Lower leg skin (tissue), 4 donors: ENCODE data around the gene PARP6. TPM values are rescaled to one million over a fixed set of nuclear protein-coding genes. Genes with fewer than 3 reads are reported as not detected.
A peak's percentile ranks its signal among the peaks of the same experiment; 100 is the strongest.

Experiments used
- DNase-seq, 2 donors: peaks; one replicate each; pipeline ENCODE4 v3.0.0-alpha.2; 2019; ENCODE audit warnings: low spot score in 2 of 2
- H3K4me3 ChIP-seq: fragments of 200-600 bp; sonication (generic); 2 replicates; pipeline ENCODE4 v1.5.1; 2017; ENCODE audit warnings: mild to moderate bottlenecking, low read depth; ENCODE audit not compliant: poor library complexity, severe bottlenecking
- POLR2A ChIP-seq, 2 donors: fragments of 450-650 bp; IDR thresholded peaks; one replicate each; pipeline ENCODE4 v1.6.1; 2016 to 2017; ENCODE audit warnings: antibody characterized with exemption in 2 of 2, mild to moderate bottlenecking in 1 of 2, moderate library complexity in 1 of 2
- WGBS, 2 donors: methylation state at CpG; one replicate each; pipeline ENCODE4 v1.1.5; 2018; 5-methylcytosine and 5-hydroxymethylcytosine counted together
- intact Hi-C: fragments of 100-400 bp; cut with DNase I; formaldehyde crosslinking; loops from one replicate; pipeline ENCODE4 v1.15.0; 2023; ENCODE audit warnings: low total_unique reads
- total RNA-seq, 4 donors: library from RNA; depleted of rRNA; stranded (reverse); fragments of >200 nt; gene quantifications; one replicate each; pipeline ENCODE4 v1.1.0, GENCODE V29; 2016
- TF ChIP-seq, protein P1 (sequence below), 3 donors: fragments of 450-650 bp; IDR thresholded peaks; one replicate each; pipeline ENCODE4 v1.5.1; 2016; ENCODE audit warnings: antibody characterized with exemption in 3 of 3, mild to moderate bottlenecking in 3 of 3, moderate library complexity in 2 of 3

PARP6 gene
- total RNA-seq, 4 donors from 2014 or later = 47.4 to 61.7 (median 54.8) TPM

DNA sequence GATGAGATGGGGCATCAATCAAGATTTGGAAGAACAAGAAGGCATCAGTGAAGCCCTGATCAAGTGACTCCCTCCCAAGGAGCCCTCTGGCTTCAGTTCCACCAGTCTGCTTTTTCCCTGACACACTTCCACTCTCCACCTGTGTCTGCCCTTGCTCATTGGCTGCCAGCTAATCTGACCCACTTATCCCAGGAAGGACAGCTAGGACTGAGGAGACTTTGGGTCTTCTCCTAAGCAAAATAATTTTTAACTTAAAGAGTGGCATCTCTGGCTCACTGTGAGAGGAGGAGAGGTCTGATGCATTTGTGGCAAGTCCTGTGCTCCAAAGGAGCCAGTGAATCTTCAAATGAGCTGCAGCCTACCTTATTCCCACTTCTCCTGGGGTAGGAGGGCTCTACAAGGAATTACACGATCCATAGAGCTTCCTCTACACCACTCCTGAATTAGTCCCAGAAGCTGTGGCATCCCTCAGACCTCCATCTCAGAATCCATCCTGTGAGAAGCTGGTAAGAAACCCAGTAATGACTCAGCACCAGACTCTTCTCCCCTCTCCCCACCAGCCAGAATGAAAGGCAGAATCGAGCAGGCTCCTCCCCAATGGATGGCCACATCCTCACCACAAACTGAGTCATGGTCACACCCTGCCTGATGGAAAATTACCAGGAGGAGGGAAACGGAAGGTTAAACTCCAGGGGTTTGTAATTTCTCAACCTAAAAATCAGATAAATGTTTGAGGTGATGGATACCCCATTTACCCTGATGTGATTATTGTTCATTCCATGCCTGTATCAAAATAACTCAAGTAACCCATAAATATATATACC lies 35.1 kb downstream of the PARP6 start:
- peak; percentile 88 to 94 for DNase-seq
- TF ChIP-seq, protein P1, sequence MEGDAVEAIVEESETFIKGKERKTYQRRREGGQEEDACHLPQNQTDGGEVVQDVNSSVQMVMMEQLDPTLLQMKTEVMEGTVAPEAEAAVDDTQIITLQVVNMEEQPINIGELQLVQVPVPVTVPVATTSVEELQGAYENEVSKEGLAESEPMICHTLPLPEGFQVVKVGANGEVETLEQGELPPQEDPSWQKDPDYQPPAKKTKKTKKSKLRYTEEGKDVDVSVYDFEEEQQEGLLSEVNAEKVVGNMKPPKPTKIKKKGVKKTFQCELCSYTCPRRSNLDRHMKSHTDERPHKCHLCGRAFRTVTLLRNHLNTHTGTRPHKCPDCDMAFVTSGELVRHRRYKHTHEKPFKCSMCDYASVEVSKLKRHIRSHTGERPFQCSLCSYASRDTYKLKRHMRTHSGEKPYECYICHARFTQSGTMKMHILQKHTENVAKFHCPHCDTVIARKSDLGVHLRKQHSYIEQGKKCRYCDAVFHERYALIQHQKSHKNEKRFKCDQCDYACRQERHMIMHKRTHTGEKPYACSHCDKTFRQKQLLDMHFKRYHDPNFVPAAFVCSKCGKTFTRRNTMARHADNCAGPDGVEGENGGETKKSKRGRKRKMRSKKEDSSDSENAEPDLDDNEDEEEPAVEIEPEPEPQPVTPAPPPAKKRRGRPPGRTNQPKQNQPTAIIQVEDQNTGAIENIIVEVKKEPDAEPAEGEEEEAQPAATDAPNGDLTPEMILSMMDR (IDR thresholded peaks at IDR 0.05) = no peak
- TF ChIP-seq POLR2A (IDR thresholded peaks at IDR 0.05) = no peak
- no peak overlapping the region for H3K4me3 ChIP-seq
- WGBS, 2 donors = 3 to 8% methylated on average over 3 of the region's 3 CpGs
- intact Hi-C loops = no loop called here

DNA sequence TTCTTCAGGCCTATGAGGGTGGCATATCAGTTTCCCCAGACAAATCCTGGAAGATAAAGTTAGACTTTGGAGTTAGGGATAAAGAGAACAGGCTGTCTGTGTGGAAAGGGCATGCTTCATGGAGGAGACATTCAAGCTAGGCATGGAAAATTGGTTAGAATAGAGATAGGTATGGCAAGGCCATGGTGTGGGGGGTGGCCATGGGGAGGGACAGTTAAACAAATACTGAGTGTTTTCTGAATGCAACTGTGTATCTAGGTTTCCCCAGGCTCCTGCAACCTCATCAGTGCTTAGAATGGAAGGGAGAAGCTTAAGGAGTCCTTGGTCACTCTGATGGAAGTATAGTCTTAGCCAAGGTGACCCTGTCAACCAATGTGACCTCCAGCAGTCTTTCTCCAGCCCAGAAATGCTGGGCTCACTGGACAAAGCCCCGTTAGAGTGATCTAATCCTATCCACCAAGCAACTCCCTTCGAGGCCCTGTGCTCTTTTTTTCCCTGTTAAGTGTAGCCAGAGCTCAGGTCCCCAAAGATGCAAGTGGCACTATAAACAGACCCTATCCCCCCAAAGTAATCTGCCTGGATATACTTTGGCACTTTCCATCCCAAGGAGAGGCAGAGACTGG lies 35.9 kb downstream of the PARP6 start:
- TF ChIP-seq, protein P1 (IDR thresholded peaks at IDR 0.05) = no peak
- no peak for TF ChIP-seq POLR2A (IDR thresholded peaks at IDR 0.05)
- WGBS, 2 donors = 88 to 89% methylated on average over 2 of the region's 2 CpGs
- intact Hi-C loops = no loop called here
- no peak overlapping the region for H3K4me3 ChIP-seq
- peak in 1 of 2 donors; percentile 53 for DNase-seq

DNA sequence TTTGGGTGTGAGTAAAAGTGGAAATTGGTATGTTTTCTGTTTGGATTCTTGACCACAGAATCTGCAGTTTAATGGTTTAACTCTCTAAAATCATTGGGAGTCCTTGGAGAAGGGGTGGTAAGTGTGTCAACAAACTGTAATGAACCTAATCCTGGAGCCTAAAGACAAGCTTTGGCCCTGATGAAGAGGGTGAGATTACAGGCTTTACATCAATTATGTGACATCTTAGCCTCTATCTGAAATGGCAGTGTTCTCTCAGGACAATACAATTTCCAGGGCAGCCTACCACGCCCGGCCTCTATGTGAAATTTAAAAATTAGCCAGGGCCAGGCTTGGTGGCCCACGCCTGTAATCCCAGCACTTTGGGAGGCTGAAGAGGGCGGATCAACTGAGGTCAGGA lies 37.1 kb downstream of the PARP6 start:
- intact Hi-C loops = no loop called here

DNA sequence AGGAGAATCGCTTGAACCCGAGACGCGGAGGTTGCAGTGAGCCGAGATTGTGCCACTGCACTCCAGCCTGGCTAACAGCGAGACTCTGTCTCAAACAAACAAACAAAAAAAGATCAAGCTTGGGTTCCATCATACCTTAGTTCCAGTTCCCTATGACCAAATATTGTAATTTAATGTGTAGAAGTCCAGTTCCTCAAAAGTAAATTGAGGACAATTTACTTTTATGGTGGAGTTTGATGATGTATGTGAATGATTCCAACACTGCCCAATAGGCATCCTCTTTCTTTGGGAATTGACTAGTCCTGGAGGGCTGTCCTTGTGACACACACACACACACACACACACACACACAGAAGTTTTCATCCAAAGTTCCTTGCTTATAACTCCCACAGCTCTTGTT lies 38.6 kb downstream of the PARP6 start:
- intact Hi-C loops = no loop called here
- WGBS, 2 donors = 96 to 97% methylated on average over 6 of the region's 6 CpGs
- TF ChIP-seq, protein P1 (IDR thresholded peaks at IDR 0.05) = no peak
- no peak for TF ChIP-seq POLR2A (IDR thresholded peaks at IDR 0.05)
- DNase-seq = no peak
- no peak overlapping the region for H3K4me3 ChIP-seq

More for the DNA sequence above, 37.1 kb downstream of the PARP6 start:
- H3K4me3 ChIP-seq = no peak overlapping the region
- 87 to 97% methylated on average over 4 of the region's 4 CpGs for WGBS, 2 donors
- no peak for TF ChIP-seq POLR2A (IDR thresholded peaks at IDR 0.05)
- TF ChIP-seq, protein P1 (IDR thresholded peaks at IDR 0.05) = no peak
- DNase-seq = no peak

DNA sequence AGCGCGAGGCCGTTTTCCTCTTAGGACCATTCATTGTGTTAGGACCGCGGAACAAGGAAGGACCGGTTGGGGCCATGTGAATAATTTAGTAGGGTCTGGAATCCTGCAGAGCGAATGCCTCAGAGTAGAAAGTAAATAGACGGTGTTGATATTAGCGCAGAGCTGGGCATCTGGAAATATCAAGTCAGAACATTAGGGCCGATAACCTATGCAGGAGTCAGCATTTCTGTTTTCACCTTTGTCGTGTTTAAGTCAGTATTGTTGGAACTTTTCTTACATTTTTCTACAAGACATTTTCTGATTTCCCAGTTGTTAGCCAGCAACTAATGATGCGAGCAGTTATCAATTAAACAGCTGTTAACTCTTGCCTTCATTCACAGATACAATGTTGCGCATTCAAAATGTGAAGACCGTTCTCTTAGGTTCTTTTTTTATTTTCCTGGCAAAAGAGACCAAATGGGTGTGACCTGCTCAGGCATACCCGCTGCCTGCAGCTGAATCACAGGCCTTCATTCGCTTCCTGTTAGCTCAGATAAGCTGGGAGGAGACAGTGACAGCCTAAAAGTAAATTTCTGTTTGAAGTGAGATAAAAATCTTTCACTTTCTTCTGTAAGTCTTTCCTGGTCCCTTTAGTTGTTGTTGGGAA lies 40.4 kb downstream of the PARP6 start:
- intact Hi-C loops = no loop called here
- no peak for TF ChIP-seq POLR2A (IDR thresholded peaks at IDR 0.05)
- TF ChIP-seq, protein P1 (IDR thresholded peaks at IDR 0.05) = no peak

More for the DNA sequence above, 40.4 kb downstream of the PARP6 start:
- peak overlapping the region; percentile 79 for H3K4me3 ChIP-seq
- peak; percentile 52 to 88 for DNase-seq
- WGBS, 2 donors = 1% methylated on average over 16 of the region's 16 CpGs
